Measurements from ENCODE around the gene ACACB. TPM values are rescaled to one million over a fixed set of nuclear protein-coding genes. Genes with fewer than 3 reads are reported as not detected.
"Not testable (repeated sequence)": the region's sequence is repeated elsewhere in the genome, so short reads cannot be mapped to it uniquely, and the experiment has no call there.

Gene ACACB
- total and polyA plus RNA-seq, 7 donors = 5.3 to 295 (median 116) TPM

GRCh38 chr12:109139791-109140190, 23.4 kb downstream of the ACACB start:
- intact Hi-C loops (cut with DNase I) = no loop called here

GRCh38 chr12:109140560-109140959, 24.2 kb downstream of the ACACB start:
- WGBS, 2 donors = 79 to 88% methylated on average over 4 of the region's 4 CpGs
- Histone ChIP-seq H3K9me3 (no peaks in the 10 kb centered on the region), H3K4me3 (no peak overlapping the region), H3K36me3 (peaks cover 0 to 14% (median 7%) of the 10 kb centered on the region in 4 donors), H3K4me1 (peaks cover 0 to 30% (median 16%) of the 10 kb centered on the region in 4 donors), H3K27ac (no peak overlapping the region), H3K27me3 (no peaks in the 10 kb centered on the region)
- intact Hi-C loops (cut with DNase I) = no loop called here
- TF ChIP-seq CTCF (IDR thresholded peaks at IDR 0.05) = no peak
- TF ChIP-seq EP300 (IDR thresholded peaks at IDR 0.05) = no peak
- peak; percentile 20 for DNase-seq

More at GRCh38 chr12:109139791-109140190, 23.4 kb downstream of the ACACB start:
- no peaks in the 10 kb centered on the region for H3K27me3 ChIP-seq
- no peak for TF ChIP-seq POLR2AphosphoS5 (IDR thresholded peaks at IDR 0.05)
- TF ChIP-seq EP300 (IDR thresholded peaks at IDR 0.05) = no peak
- TF ChIP-seq CTCF (IDR thresholded peaks at IDR 0.05) = no peak
- TF ChIP-seq POLR2A (IDR thresholded peaks at IDR 0.05) = no peak
- H3K9me3 ChIP-seq = no peaks in the 10 kb centered on the region
- H3K4me1 ChIP-seq = peaks cover 0 to 23% (median 12%) of the 10 kb centered on the region in 4 donors
- WGBS, 2 donors = 81 to 85% methylated on average over 7 of the region's 7 CpGs
- H3K36me3 ChIP-seq = peaks cover 0 to 14% (median 7%) of the 10 kb centered on the region in 4 donors
- H3K27ac ChIP-seq = no peak overlapping the region
- DNase-seq = peak; percentile 49
- no peak overlapping the region for H3K4me3 ChIP-seq

GRCh38 chr12:109144224-109144623, 27.8 kb downstream of the ACACB start:
- Histone ChIP-seq H3K4me1 (peaks cover 0 to 46% (median 43%) of the 10 kb centered on the region in 4 donors), H3K9me3 (no peaks in the 10 kb centered on the region), H3K27me3 (no peaks in the 10 kb centered on the region), H3K27ac (peak overlapping the region in 1 of 4 donors; percentile 14), H3K4me3 (no peak overlapping the region), H3K36me3 (peaks cover 0 to 14% (median 7%) of the 10 kb centered on the region in 4 donors)
- 44 to 54% methylated on average over 4 of the region's 4 CpGs for WGBS, 2 donors
- no peak for TF ChIP-seq POLR2A (IDR thresholded peaks at IDR 0.05)
- no peak for TF ChIP-seq CTCF (IDR thresholded peaks at IDR 0.05)
- TF ChIP-seq POLR2AphosphoS5 (IDR thresholded peaks at IDR 0.05) = no peak
- no peak for TF ChIP-seq EP300 (IDR thresholded peaks at IDR 0.05)
- intact Hi-C loops (cut with DNase I) = no loop called here
- DNase-seq = peak; percentile 18

GRCh38 chr12:109147126-109147525, 30.7 kb downstream of the ACACB start:
- intact Hi-C loops (cut with DNase I); H3K36me3 ChIP-seq; H3K4me3 ChIP-seq; DNase-seq; H3K9me3 ChIP-seq; H3K27me3 ChIP-seq: not testable (repeated sequence)
- H3K27ac ChIP-seq = peak overlapping the region; percentile 56 to 80 (median 74)
- H3K4me1 ChIP-seq = peaks cover 0 to 46% (median 43%) of the 10 kb centered on the region in 4 donors
- WGBS, 2 donors = 88 to 100% methylated on average over 1 of the region's 1 CpG

- no peaks in the 10 kb centered on the region for H3K36me3 ChIP-seq
- peaks cover 0 to 42% (median 38%) of the 10 kb centered on the region in 4 donors for H3K4me1 ChIP-seq
- no peaks in the 10 kb centered on the region for H3K9me3 ChIP-seq
- no peaks in the 10 kb centered on the region for H3K27me3 ChIP-seq
- peak overlapping the region; percentile 56 to 80 (median 74) for H3K27ac ChIP-seq
- H3K4me3 ChIP-seq = no peak overlapping the region
- 30 to 62% methylated on average over 2 of the region's 2 CpGs for WGBS, 2 donors
- DNase-seq = peak; percentile 89
- TF ChIP-seq POLR2AphosphoS5 (IDR thresholded peaks at IDR 0.05) = peak; percentile 70 to 87 (median 72)
- TF ChIP-seq EP300 (IDR thresholded peaks at IDR 0.05) = peak in 3 of 4 donors; percentile 22 to 69 (median 58)
- TF ChIP-seq POLR2A (IDR thresholded peaks at IDR 0.05) = no peak
- intact Hi-C loops (cut with DNase I) = no loop called here
Measured at GRCh38 chr12:109147954-109148353, 31.6 kb downstream of the ACACB start.

GRCh38 chr12:109150124-109150640, 33.8 kb downstream of the ACACB start:
- Histone ChIP-seq H3K27me3 (no peaks in the 10 kb centered on the region), H3K36me3 (no peaks in the 10 kb centered on the region), H3K27ac (peak overlapping the region in 2 of 4 donors; percentile 75 to 80), H3K9me3 (no peaks in the 10 kb centered on the region), H3K4me1 (peaks cover 0 to 48% (median 31%) of the 10 kb centered on the region in 4 donors), H3K4me3 (no peak overlapping the region)
- WGBS, 2 donors = 21 to 76% methylated on average over 9 of the region's 9 CpGs
- TF ChIP-seq CTCF (IDR thresholded peaks at IDR 0.05) (no peak), POLR2AphosphoS5 (IDR thresholded peaks at IDR 0.05) (no peak), EP300 (IDR thresholded peaks at IDR 0.05) (no peak), POLR2A (IDR thresholded peaks at IDR 0.05) (no peak)
- intact Hi-C loops (cut with DNase I) = no loop called here
- DNase-seq = peak; percentile 56
